Neutrophil (primary cell): ENCODE data around the gene TENM3.

ENCODE experiments used
- H3K27ac ChIP-seq: fragments of 200-600 bp; sonication (generic); 2 replicates; pipeline ENCODE4 v1.5.1; 2016; ENCODE audit warnings: mild to moderate bottlenecking, moderate library complexity
- H3K27me3 ChIP-seq: fragments of 200-600 bp; sonication (generic); 2 replicates; pipeline ENCODE4 v1.6.0; 2016; ENCODE audit warnings: mild to moderate bottlenecking
- H3K36me3 ChIP-seq: fragments of 200-600 bp; sonication (generic); 2 replicates; pipeline ENCODE4 v1.5.1; 2017
- H3K4me1 ChIP-seq, 2 experiments: fragments of 200-600 bp in 1 of 2; sonication (generic) in 1 of 2; 1 replicate in 1 of 2; 2 replicates in 1 of 2; pipeline versions ENCODE4 v1.5.1 to v1.6.1; 2013 to 2016; ENCODE audit warnings: low read depth in 1 of 2, low read length in 1 of 2, mild to moderate bottlenecking in 1 of 2, moderate library complexity in 1 of 2; ENCODE audit not compliant: control insufficient read depth in 1 of 2, insufficient read depth in 1 of 2
- H3K4me3 ChIP-seq, 2 experiments: fragments of 200-600 bp in 1 of 2; sonication (generic) in 1 of 2; 1 replicate in 1 of 2; 2 replicates in 1 of 2; pipeline ENCODE4 v1.5.1; 2013 to 2016; ENCODE audit warnings: low read depth in 1 of 2, low read length in 1 of 2, mild to moderate bottlenecking in 1 of 2, moderate library complexity in 1 of 2
- H3K9me3 ChIP-seq: fragments of 200-600 bp; sonication (generic); 2 replicates; pipeline ENCODE4 v1.5.1; 2016
- TF ChIP-seq, protein P1 (sequence below): fragments of 200-600 bp; sonication (generic); IDR thresholded peaks from 2 replicates; pipeline ENCODE4 v1.5.1; 2016; ENCODE audit warnings: antibody characterized with exemption

TENM3 gene

DNA sequence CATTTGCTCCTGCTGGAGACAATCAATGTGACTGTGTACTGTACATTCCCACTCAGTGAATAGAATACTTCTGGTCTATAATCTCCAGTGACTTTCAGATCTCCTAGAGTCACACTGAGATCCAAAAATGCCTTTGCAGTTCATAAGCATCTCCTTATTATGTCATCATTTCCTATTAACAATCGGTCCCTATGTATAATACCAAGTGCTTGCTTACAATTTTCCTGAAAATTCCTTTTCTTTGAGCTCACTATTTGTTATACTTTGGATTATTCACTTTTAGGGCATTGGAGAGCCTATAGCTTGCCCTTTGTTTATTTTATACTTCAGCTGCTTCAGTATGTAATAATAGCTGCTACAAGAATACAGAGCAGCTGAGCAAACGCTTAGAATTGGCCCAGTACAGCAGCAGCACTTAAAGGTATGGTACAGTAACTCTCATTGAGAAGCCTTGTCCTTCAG lies 361.0 kb downstream of the TENM3 start:
- TF ChIP-seq, protein P1, sequence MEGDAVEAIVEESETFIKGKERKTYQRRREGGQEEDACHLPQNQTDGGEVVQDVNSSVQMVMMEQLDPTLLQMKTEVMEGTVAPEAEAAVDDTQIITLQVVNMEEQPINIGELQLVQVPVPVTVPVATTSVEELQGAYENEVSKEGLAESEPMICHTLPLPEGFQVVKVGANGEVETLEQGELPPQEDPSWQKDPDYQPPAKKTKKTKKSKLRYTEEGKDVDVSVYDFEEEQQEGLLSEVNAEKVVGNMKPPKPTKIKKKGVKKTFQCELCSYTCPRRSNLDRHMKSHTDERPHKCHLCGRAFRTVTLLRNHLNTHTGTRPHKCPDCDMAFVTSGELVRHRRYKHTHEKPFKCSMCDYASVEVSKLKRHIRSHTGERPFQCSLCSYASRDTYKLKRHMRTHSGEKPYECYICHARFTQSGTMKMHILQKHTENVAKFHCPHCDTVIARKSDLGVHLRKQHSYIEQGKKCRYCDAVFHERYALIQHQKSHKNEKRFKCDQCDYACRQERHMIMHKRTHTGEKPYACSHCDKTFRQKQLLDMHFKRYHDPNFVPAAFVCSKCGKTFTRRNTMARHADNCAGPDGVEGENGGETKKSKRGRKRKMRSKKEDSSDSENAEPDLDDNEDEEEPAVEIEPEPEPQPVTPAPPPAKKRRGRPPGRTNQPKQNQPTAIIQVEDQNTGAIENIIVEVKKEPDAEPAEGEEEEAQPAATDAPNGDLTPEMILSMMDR: no peak
- H3K27me3 ChIP-seq: no peaks in the 10 kb centered on the region
- H3K36me3 ChIP-seq: no peaks in the 10 kb centered on the region
- H3K4me1 ChIP-seq: no peaks in the 10 kb centered on the region
- H3K9me3 ChIP-seq: no peaks in the 10 kb centered on the region
- H3K4me3 ChIP-seq: no peak overlapping the region
- H3K27ac ChIP-seq: no peak overlapping the region

DNA sequence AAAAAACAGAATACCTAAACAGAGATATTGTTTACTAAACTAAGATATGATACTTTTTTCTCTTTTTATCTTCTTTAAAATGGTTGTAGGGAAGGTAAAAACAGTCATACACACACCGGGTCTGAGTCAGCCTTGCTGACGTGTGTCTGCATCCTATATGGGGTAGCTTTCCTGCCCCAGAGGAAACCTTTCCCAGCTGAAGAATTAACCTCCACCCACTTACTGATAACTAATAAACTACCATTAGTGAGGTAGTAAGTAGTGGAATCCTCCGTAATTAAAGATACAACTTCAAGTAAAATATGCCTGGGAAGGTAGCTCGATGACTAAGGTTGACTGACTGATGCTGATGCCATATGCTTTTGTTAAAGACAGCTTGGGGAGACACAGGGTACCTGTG lies 361.8 kb downstream of the TENM3 start:
- H3K27me3 ChIP-seq: no peaks in the 10 kb centered on the region
- no peak overlapping the region for H3K4me3 ChIP-seq
- no peaks in the 10 kb centered on the region for H3K36me3 ChIP-seq
- TF ChIP-seq, protein P1: no peak
- H3K27ac ChIP-seq: no peak overlapping the region
- no peaks in the 10 kb centered on the region for H3K9me3 ChIP-seq
- H3K4me1 ChIP-seq: no peaks in the 10 kb centered on the region

DNA sequence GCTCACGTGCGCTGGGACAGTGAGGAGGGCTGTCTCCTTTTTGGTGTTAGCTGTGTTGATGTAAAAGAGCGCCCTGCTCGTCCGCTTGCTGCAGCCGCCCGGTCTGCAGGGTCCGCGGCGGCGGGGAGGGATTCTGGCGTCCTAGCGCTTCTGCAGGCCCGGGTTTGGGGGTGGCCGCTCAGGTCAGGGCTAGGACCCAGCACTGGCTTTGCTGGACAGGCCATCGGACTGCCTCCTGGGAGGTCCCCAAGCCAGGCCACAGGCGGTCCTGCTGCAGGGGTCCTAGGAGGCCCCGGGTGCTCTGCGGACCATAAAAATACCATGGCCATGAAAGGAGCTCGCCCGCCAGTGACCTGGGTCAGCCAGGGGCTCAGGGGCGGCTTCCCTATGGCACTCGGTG lies 365.3 kb downstream of the TENM3 start:
- Histone ChIP-seq H3K9me3 (no peaks in the 10 kb centered on the region), H3K27me3 (no peaks in the 10 kb centered on the region), H3K36me3 (no peaks in the 10 kb centered on the region), H3K4me1 (no peaks in the 10 kb centered on the region), H3K4me3 (no peak overlapping the region), H3K27ac (no peak overlapping the region)
- TF ChIP-seq, protein P1: no peak

DNA sequence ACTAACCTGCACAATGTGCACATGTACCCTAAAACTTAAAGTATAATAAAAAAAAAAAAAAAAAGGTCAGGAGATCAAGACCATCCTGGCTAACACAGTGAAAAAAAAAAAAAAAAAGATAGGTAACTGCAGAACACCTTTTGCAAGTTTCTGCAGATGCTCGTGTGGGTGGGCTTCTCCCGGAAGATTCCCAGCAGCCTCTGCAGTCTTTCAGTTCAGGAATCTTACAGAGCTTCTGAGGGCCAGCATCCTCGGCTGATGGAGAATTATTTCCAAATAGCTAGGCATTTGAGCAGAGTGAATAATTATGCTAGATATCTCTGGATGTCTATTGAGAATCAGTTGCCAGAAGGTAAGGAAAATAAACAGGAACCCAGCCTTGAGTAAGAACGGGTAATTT lies 373.3 kb downstream of the TENM3 start:
- no peaks in the 10 kb centered on the region for H3K4me1 ChIP-seq
- no peak overlapping the region for H3K27ac ChIP-seq
- H3K9me3 ChIP-seq: no peaks in the 10 kb centered on the region
- no peak overlapping the region for H3K4me3 ChIP-seq
- TF ChIP-seq, protein P1: no peak
- no peaks in the 10 kb centered on the region for H3K27me3 ChIP-seq
- H3K36me3 ChIP-seq: no peaks in the 10 kb centered on the region

DNA sequence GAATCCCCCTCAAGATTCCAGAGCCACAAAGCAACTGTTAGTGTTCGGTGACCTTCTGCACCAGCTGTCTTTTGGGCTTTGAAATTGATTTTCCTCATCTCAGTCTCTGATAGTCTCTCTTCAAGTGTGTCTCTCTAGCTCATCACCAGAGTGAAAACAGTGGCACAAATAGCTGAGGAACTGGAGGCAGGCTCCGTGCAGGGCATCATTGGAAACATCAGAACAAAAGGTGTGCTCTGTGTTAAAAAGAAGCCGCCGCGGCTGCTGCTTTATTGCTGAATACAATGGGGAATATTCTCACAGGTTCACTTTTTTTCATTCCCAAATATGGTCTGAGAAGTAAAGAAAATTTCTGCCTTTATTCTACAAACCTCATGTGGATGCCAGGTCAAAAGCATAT lies 376.5 kb downstream of the TENM3 start:
- no peak overlapping the region for H3K27ac ChIP-seq
- no peak overlapping the region for H3K4me3 ChIP-seq
- H3K4me1 ChIP-seq: no peaks in the 10 kb centered on the region
- no peaks in the 10 kb centered on the region for H3K36me3 ChIP-seq
- TF ChIP-seq, protein P1: no peak
- H3K27me3 ChIP-seq: no peaks in the 10 kb centered on the region
- no peaks in the 10 kb centered on the region for H3K9me3 ChIP-seq
